ENCODE data around the gene LGI2.

- TF ChIP-seq CTCF (IDR thresholded peaks at IDR 0.05) (no peak), ZNF423 (CRISPR knock-in tag; IDR thresholded peaks at IDR 0.05) (no peak), FOXJ3 (CRISPR knock-in tag; IDR thresholded peaks at IDR 0.05; ENCODE audit: borderline replicate concordance) (no peak), TP53 (CRISPR knock-in tag; IDR thresholded peaks at IDR 0.05) (no peak), AFF4 (CRISPR knock-in tag; IDR thresholded peaks at IDR 0.05; ENCODE audit: borderline replicate concordance) (no peak), USF2 (CRISPR knock-in tag; IDR thresholded peaks at IDR 0.05) (no peak), NFYB (CRISPR knock-in tag; conservative IDR thresholded peaks at IDR 0.05; ENCODE audit: low read depth) (no peak), FOXP4 (CRISPR knock-in tag; IDR thresholded peaks at IDR 0.05) (no peak), ZNF138 (CRISPR knock-in tag; conservative IDR thresholded peaks at IDR 0.05) (no peak)
Measured at GRCh38 chr4:24966076-24966475, 64.7 kb downstream of the LGI2 start.
